B cell (primary cell): ENCODE measurements around the gene DIS3L2. TPM values are rescaled to one million over a fixed set of nuclear protein-coding genes. Genes with fewer than 3 reads are reported as not detected.

Source experiments
- ATAC-seq: fragments of 200-7000 bp; cut with Tn5 transposase; one replicate; pipeline ENCODE4 v1.10.0; 2021; ENCODE audit warnings: low read depth, mild to moderate bottlenecking, moderate number of reproducible peaks, moderate library complexity
- CTCF ChIA-PET: fragments of 350-600 bp; sonication (Branson Sonifier 250); formaldehyde crosslinking; loops from one replicate; lab custom pipeline; 2021; ENCODE audit warnings: antibody characterized with exemption, inconsistent platforms; lab: Charles Lee
- POLR2A ChIA-PET: fragments of 350-600 bp; sonication (Branson Sonifier 250); formaldehyde crosslinking; loops from one replicate; lab custom pipeline; 2021; ENCODE audit warnings: antibody characterized with exemption; lab: Charles Lee
- DNase-seq: peaks from one replicate; pipeline ENCODE4 v3.0.0; 2013
- H2AFZ ChIP-seq: 2 replicates; pipeline ENCODE4 v1.6.1; 2012; ENCODE audit warnings: mild to moderate bottlenecking, low read depth, low read length; ENCODE audit not compliant: insufficient read depth, poor library complexity, severe bottlenecking
- H3K27ac ChIP-seq, 2 donors: 1 replicate in 1 of 2; 2 replicates in 1 of 2; pipeline ENCODE4 v1.5.1; 2012 to 2013; ENCODE audit warnings: low read length in 2 of 2, mild to moderate bottlenecking in 2 of 2, moderate library complexity in 1 of 2
- H3K27me3 ChIP-seq, 4 experiments: fragments of 200-600 bp in 1 of 4; sonication (generic) in 1 of 4; replicated peaks in 1 of 4; 1 replicate in 2 of 4; 2 replicates in 2 of 4; pipeline versions ENCODE4 v1.6.1 to v1.7.0; 2013 to 2016; ENCODE audit warnings: low read length in 3 of 4, mild to moderate bottlenecking in 2 of 4, mixed read lengths in 1 of 4, moderate library complexity in 1 of 4; ENCODE audit not compliant: insufficient read depth in 4 of 4, control insufficient read depth in 3 of 4; ENCODE audit errors: control extremely low read depth in 1 of 4
- H3K36me3 ChIP-seq, 2 experiments: replicated peaks in 1 of 2; 1 replicate in 1 of 2; 2 replicates in 1 of 2; pipeline versions ENCODE4 v1.6.1 to v1.7.1; 2013; ENCODE audit warnings: low read length in 1 of 2; ENCODE audit not compliant: insufficient read depth in 2 of 2, control insufficient read depth in 1 of 2; ENCODE audit errors: control extremely low read depth in 1 of 2, extremely low read depth in 1 of 2
- H3K4me1 ChIP-seq, 2 donors: fragments of 200-600 bp in 1 of 2; sonication (generic) in 1 of 2; 1 replicate in 1 of 2; 2 replicates in 1 of 2; pipeline versions ENCODE4 v1.5.1 to v1.6.1; 2013 to 2017; ENCODE audit warnings: low read length in 2 of 2; ENCODE audit not compliant: control insufficient read depth in 2 of 2, insufficient read depth in 2 of 2
- H3K4me2 ChIP-seq: replicated peaks from 2 replicates; pipeline ENCODE3; 2012; ENCODE audit warnings: mild to moderate bottlenecking, low read depth, low read length; ENCODE audit not compliant: poor library complexity, severe bottlenecking
- H3K4me3 ChIP-seq, 5 experiments: fragments of 200-600 bp in 1 of 5; sonication (generic) in 1 of 5; 1 replicate in 3 of 5; 2 replicates in 2 of 5; pipeline versions ENCODE4 v1.5.1 to v1.7.0; 2011 to 2016; ENCODE audit warnings: low read length in 4 of 5, mild to moderate bottlenecking in 4 of 5, low read depth in 2 of 5, control low read depth in 1 of 5, moderate library complexity in 1 of 5; ENCODE audit not compliant: insufficient read depth in 1 of 5; ENCODE audit errors: control extremely low read depth in 1 of 5, extremely low read depth in 1 of 5
- H3K79me2 ChIP-seq: fragments of 200-600 bp; sonication (generic); one replicate; pipeline ENCODE4 v1.6.0; 2016; ENCODE audit warnings: low read length; ENCODE audit not compliant: control insufficient read depth, insufficient read depth
- H3K9ac ChIP-seq: fragments of 200-600 bp; sonication (generic); 2 replicates; pipeline ENCODE4 v1.6.1; 2017; ENCODE audit warnings: mild to moderate bottlenecking, low read length, moderate library complexity
- H3K9me3 ChIP-seq, 3 donors: one replicate each; pipeline versions ENCODE4 v1.6.1 to v1.7.1; 2013; ENCODE audit warnings: low read length in 2 of 3; ENCODE audit not compliant: control insufficient read depth in 2 of 3, insufficient read depth in 1 of 3; ENCODE audit errors: control extremely low read depth in 1 of 3
- H4K20me1 ChIP-seq: 2 replicates; pipeline ENCODE4 v1.6.0; 2012; ENCODE audit warnings: mild to moderate bottlenecking, low read length; ENCODE audit not compliant: insufficient read depth, control insufficient read depth, poor library complexity, severe bottlenecking
- H3K27ac Mint-ChIP-seq: one replicate; pipeline ENCODE4 v1.8.0; 2021; ENCODE audit warnings: mixed read lengths
- H3K27me3 Mint-ChIP-seq: one replicate; pipeline ENCODE4 v1.8.0; 2021; ENCODE audit warnings: mixed read lengths
- H3K4me1 Mint-ChIP-seq: one replicate; pipeline ENCODE4 v1.8.0; 2021; ENCODE audit warnings: mixed read lengths
- H3K4me3 Mint-ChIP-seq: one replicate; pipeline ENCODE4 v1.8.0; 2021; ENCODE audit warnings: mixed read lengths
- H3K9me3 Mint-ChIP-seq: one replicate; pipeline ENCODE4 v1.8.0; 2022; ENCODE audit warnings: mixed read lengths; ENCODE audit not compliant: insufficient read depth
- CTCF ChIP-seq: fragments of 200-600 bp; IDR thresholded peaks from one replicate; pipeline ENCODE4 v1.8.0; 2022; ENCODE audit warnings: antibody characterized with exemption, mild to moderate bottlenecking
- EZH2 ChIP-seq: IDR thresholded peaks from 2 replicates; pipeline ENCODE4 v1.6.1; 2012; ENCODE audit warnings: borderline replicate concordance, low read depth, mild to moderate bottlenecking, moderate library complexity, low read length; ENCODE audit not compliant: insufficient read depth, poor library complexity, severe bottlenecking
- WGBS: methylation state at CpG from one replicate; pipeline ENCODE4 v1.1.5; 2013; ENCODE audit warnings: missing lambda C conversion rate; ENCODE audit not compliant: insufficient coverage; 5-methylcytosine and 5-hydroxymethylcytosine counted together
- intact Hi-C: fragments of 100-400 bp; cut with micrococcal nuclease; formaldehyde crosslinking; loops from one replicate; pipeline ENCODE4 v1.10.0; 2022
- polyA plus RNA-seq: library from polyadenylated mRNA; depleted of rRNA; stranded (reverse); fragments of >200 nt; gene quantifications from 2 replicates; pipeline ENCODE4 v1.2.3, GENCODE V29; 2012
- total RNA-seq, 2 donors: library from RNA; stranded (reverse); fragments of 120-200 nt in 1 of 2; gene quantifications; 1 replicate in 1 of 2; 2 replicates in 1 of 2; pipeline versions ENCODE4 v1.2.3 to v1.2.4, GENCODE V29; 2013 to 2022

DIS3L2 gene
- total and polyA plus RNA-seq, 2 donors (not counting 1 experiment from before 2014, with no cell fraction given) = 34.5 to 70.1 TPM

GRCh38 chr2:232286001-232286868, 324.7 kb downstream of the DIS3L2 start:
- TF ChIP-seq CTCF (no peak), EZH2 (no peak)
- H3K4me3 ChIP-seq = no peak overlapping the region
- Mint-ChIP-seq H3K4me1 (no peaks in the 10 kb centered on the region), H3K27ac (no peak overlapping the region), H3K9me3 (no peaks in the 10 kb centered on the region), H3K4me3 (no peak overlapping the region), H3K27me3 (no peaks in the 10 kb centered on the region)
- WGBS = 94% methylated on average over 4 of the region's 5 CpGs
- H3K9me3 ChIP-seq = no peaks in the 10 kb centered on the region
- intact Hi-C loops = no loop called here
- no peak overlapping the region for H2AFZ ChIP-seq
- no peaks in the 10 kb centered on the region for H4K20me1 ChIP-seq
- H3K9ac ChIP-seq = no peak overlapping the region
- H3K27ac ChIP-seq = no peak overlapping the region
- ChIA-PET POLR2A (no interaction called here), CTCF (interaction anchor here (0.6 to 1.2 kb wide), 2 partner anchors 41 to 834 kb away, joined by 3 to 5 read pairs; no protein-coding TSS in a partner anchor)
- no peak overlapping the region for H3K4me2 ChIP-seq
- H3K4me1 ChIP-seq = no peaks in the 10 kb centered on the region
- H3K36me3 ChIP-seq = peaks cover 0 to 14% of the 10 kb centered on the region in 2 experiments
- DNase-seq (no peak), ATAC-seq (no peak)
- no peaks in the 10 kb centered on the region for H3K27me3 ChIP-seq
- no peaks in the 10 kb centered on the region for H3K79me2 ChIP-seq

GRCh38 chr2:232287316-232287715, 325.8 kb downstream of the DIS3L2 start:
- no peaks in the 10 kb centered on the region for H3K9me3 Mint-ChIP-seq
- Histone ChIP-seq H3K4me3 (no peak overlapping the region), H3K4me2 (no peak overlapping the region), H3K79me2 (no peaks in the 10 kb centered on the region), H3K27me3 (no peaks in the 10 kb centered on the region), H3K9ac (no peak overlapping the region), H4K20me1 (no peaks in the 10 kb centered on the region), H3K36me3 (peaks cover 0 to 12% of the 10 kb centered on the region in 2 experiments), H2AFZ (no peak overlapping the region), H3K9me3 (no peaks in the 10 kb centered on the region), H3K27ac (no peak overlapping the region), H3K4me1 (no peaks in the 10 kb centered on the region)
- CTCF ChIA-PET = no interaction called here
- POLR2A ChIA-PET = interaction anchor here (0.6 kb wide), 1 partner anchor 306 kb away, joined by 5 read pairs; no protein-coding TSS in a partner anchor
- TF ChIP-seq EZH2 (no peak), CTCF (no peak)
- H3K27ac Mint-ChIP-seq = no peak overlapping the region
- DNase-seq (no peak), ATAC-seq (no peak)
- 100% methylated on average over 2 of the region's 8 CpGs for WGBS
- H3K4me3 Mint-ChIP-seq = no peak overlapping the region
- intact Hi-C loops = no loop called here
- no peaks in the 10 kb centered on the region for H3K4me1 Mint-ChIP-seq
- H3K27me3 Mint-ChIP-seq = no peaks in the 10 kb centered on the region
